ENCODE measurements around the gene IMMP2L. TPM values are rescaled to one million over a fixed set of nuclear protein-coding genes. Genes with fewer than 3 reads are reported as not detected.
"Not testable (repeated sequence)": the region's sequence is repeated elsewhere in the genome, so short reads cannot be mapped to it uniquely, and the experiment has no call there.

Gene IMMP2L
- polyA plus RNA-seq, 1 donor (not counting 4 experiments of a cell fraction or from before 2014, with no cell fraction given) = 14.1 TPM

DNA sequence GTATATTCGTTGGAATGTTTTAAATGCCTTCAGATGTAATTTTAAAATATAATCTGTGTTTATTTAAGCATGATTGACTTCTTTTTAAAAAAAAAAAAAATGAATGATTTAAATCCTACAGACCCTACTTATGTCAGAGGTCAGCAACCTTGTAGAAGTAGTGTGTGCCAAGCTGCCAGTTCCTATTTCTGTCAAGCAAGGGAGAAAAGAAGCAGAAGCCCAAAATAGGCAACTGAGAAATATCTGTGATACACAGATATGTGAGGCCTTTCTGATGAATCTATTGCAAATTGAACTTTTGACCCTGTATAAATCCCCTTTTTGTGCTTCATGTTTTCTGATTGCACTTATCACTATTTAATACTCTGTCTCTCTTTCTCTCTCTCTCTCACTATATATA, 271.9 kb downstream of the IMMP2L start:
- no peaks in the 10 kb centered on the region for H3K9me1 ChIP-seq (ENCODE audit: control insufficient read depth, extremely low read depth, insufficient read depth, low read length)
- no peak overlapping the region for H3K4me3 ChIP-seq (ENCODE audit: control insufficient read depth in 2 of 3, extremely low read depth in 1 of 3, insufficient read depth in 2 of 3, low read depth in 1 of 3, low read length in 3 of 3)
- no peaks in the 10 kb centered on the region for H3K79me2 ChIP-seq (ENCODE audit: control insufficient read depth, insufficient read depth, low read length)
- no peaks in the 10 kb centered on the region for H3K27me3 ChIP-seq (ENCODE audit: control insufficient read depth, extremely low read depth, insufficient read depth, low read length)
- no peak overlapping the region for H2AFZ ChIP-seq (ENCODE audit: control insufficient read depth, low read length)
- no peak overlapping the region for H3K4me2 ChIP-seq (ENCODE audit: control insufficient read depth, extremely low read depth, insufficient read depth, low read depth, low read length)
- no peak for FAIRE-seq
- H3K9me3 ChIP-seq (ENCODE audit: control insufficient read depth, low read depth, low read length) = no peaks in the 10 kb centered on the region
- H3K4me1 ChIP-seq (ENCODE audit: control insufficient read depth, extremely low read depth, insufficient read depth, low read length) = no peaks in the 10 kb centered on the region
- H3K27ac ChIP-seq (ENCODE audit: control insufficient read depth, insufficient read depth, low read length) = no peak overlapping the region
- DNase-seq (ENCODE audit: low read depth, low spot score) = no peak
- no peak for TF ChIP-seq EZH2 (IDR thresholded peaks at IDR 0.05; ENCODE audit: low read length)
- TF ChIP-seq, protein P1, sequence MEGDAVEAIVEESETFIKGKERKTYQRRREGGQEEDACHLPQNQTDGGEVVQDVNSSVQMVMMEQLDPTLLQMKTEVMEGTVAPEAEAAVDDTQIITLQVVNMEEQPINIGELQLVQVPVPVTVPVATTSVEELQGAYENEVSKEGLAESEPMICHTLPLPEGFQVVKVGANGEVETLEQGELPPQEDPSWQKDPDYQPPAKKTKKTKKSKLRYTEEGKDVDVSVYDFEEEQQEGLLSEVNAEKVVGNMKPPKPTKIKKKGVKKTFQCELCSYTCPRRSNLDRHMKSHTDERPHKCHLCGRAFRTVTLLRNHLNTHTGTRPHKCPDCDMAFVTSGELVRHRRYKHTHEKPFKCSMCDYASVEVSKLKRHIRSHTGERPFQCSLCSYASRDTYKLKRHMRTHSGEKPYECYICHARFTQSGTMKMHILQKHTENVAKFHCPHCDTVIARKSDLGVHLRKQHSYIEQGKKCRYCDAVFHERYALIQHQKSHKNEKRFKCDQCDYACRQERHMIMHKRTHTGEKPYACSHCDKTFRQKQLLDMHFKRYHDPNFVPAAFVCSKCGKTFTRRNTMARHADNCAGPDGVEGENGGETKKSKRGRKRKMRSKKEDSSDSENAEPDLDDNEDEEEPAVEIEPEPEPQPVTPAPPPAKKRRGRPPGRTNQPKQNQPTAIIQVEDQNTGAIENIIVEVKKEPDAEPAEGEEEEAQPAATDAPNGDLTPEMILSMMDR (optimal IDR thresholded peaks at IDR 0.05 in 1 of 3, IDR thresholded peaks at IDR 0.05 in 1 of 3, conservative IDR thresholded peaks at IDR 0.05 in 1 of 3; ENCODE audit: extremely low read depth in 1 of 3, insufficient read depth in 2 of 3, low read length in 3 of 3) = no peak
- H4K20me1 ChIP-seq (ENCODE audit: control insufficient read depth, extremely low read depth, insufficient read depth, low read length) = no peaks in the 10 kb centered on the region
- no peaks in the 10 kb centered on the region for H3K36me3 ChIP-seq (ENCODE audit: control insufficient read depth in 2 of 2, extremely low read depth in 1 of 2, insufficient read depth in 2 of 2, low read length in 2 of 2)
- no peak overlapping the region for H3K9ac ChIP-seq (ENCODE audit: control insufficient read depth, extremely low read depth, insufficient read depth, low read length)
- dilution Hi-C loops (cut with MboI; ENCODE audit: extremely low pct_ligation_motif_present, low sequenced_read_pairs) = no loop called here

DNA sequence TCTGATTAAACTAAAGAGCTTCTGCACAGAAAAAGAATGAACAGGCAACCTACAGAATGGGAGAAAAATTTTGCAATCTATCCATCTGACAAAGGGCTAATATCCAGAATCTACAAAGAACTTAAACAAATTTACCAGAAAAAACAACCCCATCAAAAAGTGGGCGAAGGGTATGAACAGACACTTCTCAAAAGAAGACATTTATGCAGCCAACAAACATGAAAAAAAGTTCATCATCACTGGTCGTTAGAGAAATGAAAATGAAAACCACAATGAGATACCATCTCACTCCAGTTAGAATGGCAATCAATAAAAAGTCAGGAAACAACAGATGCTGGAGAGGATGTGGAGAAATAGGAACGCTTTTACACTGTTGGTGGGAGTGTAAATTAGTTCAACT, 273.9 kb downstream of the IMMP2L start:
- H4K20me1 ChIP-seq (ENCODE audit: control insufficient read depth, extremely low read depth, insufficient read depth, low read length); DNase-seq (ENCODE audit: low read depth, low spot score); FAIRE-seq; H3K4me2 ChIP-seq (ENCODE audit: control insufficient read depth, extremely low read depth, insufficient read depth, low read depth, low read length); H3K36me3 ChIP-seq (ENCODE audit: control insufficient read depth in 2 of 2, extremely low read depth in 1 of 2, insufficient read depth in 2 of 2, low read length in 2 of 2); H3K9ac ChIP-seq (ENCODE audit: control insufficient read depth, extremely low read depth, insufficient read depth, low read length); H3K9me1 ChIP-seq (ENCODE audit: control insufficient read depth, extremely low read depth, insufficient read depth, low read length); dilution Hi-C loops (cut with MboI; ENCODE audit: extremely low pct_ligation_motif_present, low sequenced_read_pairs); H3K27ac ChIP-seq (ENCODE audit: control insufficient read depth, insufficient read depth, low read length); H3K27me3 ChIP-seq (ENCODE audit: control insufficient read depth, extremely low read depth, insufficient read depth, low read length); H3K4me3 ChIP-seq (ENCODE audit: control insufficient read depth in 2 of 3, extremely low read depth in 1 of 3, insufficient read depth in 2 of 3, low read depth in 1 of 3, low read length in 3 of 3); H3K79me2 ChIP-seq (ENCODE audit: control insufficient read depth, insufficient read depth, low read length); H2AFZ ChIP-seq (ENCODE audit: control insufficient read depth, low read length); H3K9me3 ChIP-seq (ENCODE audit: control insufficient read depth, low read depth, low read length); H3K4me1 ChIP-seq (ENCODE audit: control insufficient read depth, extremely low read depth, insufficient read depth, low read length): not testable (repeated sequence)

DNA sequence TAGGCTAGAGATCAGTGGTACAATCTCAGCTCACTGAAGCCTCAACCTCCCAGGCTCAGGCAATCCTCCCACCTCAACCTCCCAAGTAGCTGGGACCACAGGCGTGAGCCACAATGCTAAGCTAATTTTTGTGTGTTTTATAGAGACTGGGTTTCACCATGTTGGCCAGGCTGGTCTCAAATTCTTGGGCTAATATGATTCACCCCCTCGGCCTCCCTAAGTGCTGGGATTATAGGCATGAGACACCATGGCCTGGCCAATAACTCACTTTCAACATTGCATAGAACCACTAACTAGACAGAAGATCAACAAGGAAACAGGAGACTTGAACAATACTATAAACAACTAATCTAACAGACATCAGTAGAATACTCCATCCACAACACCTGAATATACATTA, 279.7 kb downstream of the IMMP2L start:
- Histone ChIP-seq H3K4me2 (ENCODE audit: control insufficient read depth, extremely low read depth, insufficient read depth, low read depth, low read length) (no peak overlapping the region), H3K79me2 (ENCODE audit: control insufficient read depth, insufficient read depth, low read length) (no peaks in the 10 kb centered on the region), H3K27me3 (ENCODE audit: control insufficient read depth, extremely low read depth, insufficient read depth, low read length) (no peaks in the 10 kb centered on the region), H4K20me1 (ENCODE audit: control insufficient read depth, extremely low read depth, insufficient read depth, low read length) (no peaks in the 10 kb centered on the region), H2AFZ (ENCODE audit: control insufficient read depth, low read length) (no peak overlapping the region), H3K4me3 (ENCODE audit: control insufficient read depth in 2 of 3, extremely low read depth in 1 of 3, insufficient read depth in 2 of 3, low read depth in 1 of 3, low read length in 3 of 3) (no peak overlapping the region), H3K4me1 (ENCODE audit: control insufficient read depth, extremely low read depth, insufficient read depth, low read length) (no peaks in the 10 kb centered on the region), H3K9me1 (ENCODE audit: control insufficient read depth, extremely low read depth, insufficient read depth, low read length) (no peaks in the 10 kb centered on the region), H3K36me3 (ENCODE audit: control insufficient read depth in 2 of 2, extremely low read depth in 1 of 2, insufficient read depth in 2 of 2, low read length in 2 of 2) (no peaks in the 10 kb centered on the region), H3K9ac (ENCODE audit: control insufficient read depth, extremely low read depth, insufficient read depth, low read length) (no peak overlapping the region), H3K9me3 (ENCODE audit: control insufficient read depth, low read depth, low read length) (no peaks in the 10 kb centered on the region), H3K27ac (ENCODE audit: control insufficient read depth, insufficient read depth, low read length) (no peak overlapping the region)
- FAIRE-seq (no peak), DNase-seq (ENCODE audit: low read depth, low spot score) (no peak)
- dilution Hi-C loops (cut with MboI; ENCODE audit: extremely low pct_ligation_motif_present, low sequenced_read_pairs) = no loop called here
- TF ChIP-seq, protein P1 (optimal IDR thresholded peaks at IDR 0.05 in 1 of 3, IDR thresholded peaks at IDR 0.05 in 1 of 3, conservative IDR thresholded peaks at IDR 0.05 in 1 of 3; ENCODE audit: extremely low read depth in 1 of 3, insufficient read depth in 2 of 3, low read length in 3 of 3) = no peak
- no peak for TF ChIP-seq EZH2 (IDR thresholded peaks at IDR 0.05; ENCODE audit: low read length)

Measured in keratinocyte (primary cell).